ENCODE results near the gene POP7. TPM values are rescaled to one million over a fixed set of nuclear protein-coding genes. Genes with fewer than 3 reads are reported as not detected.
A peak's percentile ranks its signal among the peaks of the same experiment; 100 is the strongest.

Gene POP7
- total and polyA plus RNA-seq, 7 donors: 28.4 to 129 (median 44.4) TPM

- Histone ChIP-seq H3K27ac (no peak overlapping the region), H3K27me3 (ENCODE audit: insufficient read depth in 3 of 3, low read length in 2 of 3) (peaks cover 0 to 6% (median 0%) of the 10 kb centered on the region in 3 donors), H3K4me3 (no peak overlapping the region), H3K4me1 (no peaks in the 10 kb centered on the region), H3K36me3 (ENCODE audit: insufficient read depth in 1 of 2, low read depth in 1 of 2) (no peaks in the 10 kb centered on the region), H3K9me3 (no peaks in the 10 kb centered on the region)
- intact Hi-C loops (cut with DNase I): no loop called here
- 67% methylated on average over 13 of the region's 13 CpGs; no CpG with 5 or more reads in 2 of the 3 donors for WGBS, 3 donors
- TF ChIP-seq CTCF (IDR thresholded peaks at IDR 0.05): no peak
- DNase-seq (no peak), ATAC-seq (no peak)
Measured at GRCh38 chr7:100736671-100737070, 30.8 kb downstream of the POP7 start.

- Histone ChIP-seq H3K4me3 (no peak overlapping the region), H3K4me1 (no peaks in the 10 kb centered on the region), H3K27me3 (ENCODE audit: insufficient read depth in 3 of 3, low read length in 2 of 3) (peaks cover 0 to 9% (median 0%) of the 10 kb centered on the region in 3 donors), H3K36me3 (ENCODE audit: insufficient read depth in 1 of 2, low read depth in 1 of 2) (no peaks in the 10 kb centered on the region), H3K27ac (no peak overlapping the region), H3K9me3 (no peaks in the 10 kb centered on the region)
- intact Hi-C loops (cut with DNase I): no loop called here
- DNase-seq (no peak), ATAC-seq (no peak)
- no peak for TF ChIP-seq CTCF (IDR thresholded peaks at IDR 0.05)
- 91% methylated on average over 6 of the region's 6 CpGs; no CpG with 5 or more reads in 2 of the 3 donors for WGBS, 3 donors
Measured at GRCh38 chr7:100739934-100740333, 34.0 kb downstream of the POP7 start.

- intact Hi-C loops (cut with DNase I): no loop called here
- 86 to 88% (median 88%) methylated on average over 14 of the region's 14 CpGs for WGBS, 3 donors
- no peak for DNase-seq
- ATAC-seq: no peak
- Histone ChIP-seq H3K4me1 (no peaks in the 10 kb centered on the region), H3K4me3 (no peak overlapping the region), H3K27ac (no peak overlapping the region), H3K9me3 (no peaks in the 10 kb centered on the region), H3K27me3 (ENCODE audit: insufficient read depth in 3 of 3, low read length in 2 of 3) (peaks cover 0 to 36% (median 0%) of the 10 kb centered on the region in 3 donors), H3K36me3 (ENCODE audit: insufficient read depth in 1 of 2, low read depth in 1 of 2) (no peaks in the 10 kb centered on the region)
- no peak for TF ChIP-seq CTCF (IDR thresholded peaks at IDR 0.05)
Measured at GRCh38 chr7:100744605-100745004, 38.7 kb downstream of the POP7 start.

GRCh38 chr7:100745184-100745583, 39.3 kb downstream of the POP7 start:
- TF ChIP-seq CTCF (IDR thresholded peaks at IDR 0.05): no peak
- 3 to 19% (median 10%) methylated on average over 22 to 28 of the region's 28 CpGs for WGBS, 3 donors
- DNase-seq: peak in 1 of 2 donors; percentile 31

GRCh38 chr7:100752994-100753393, 47.1 kb downstream of the POP7 start:
- DNase-seq: no peak
- H3K27ac ChIP-seq: no peak overlapping the region
- H3K4me1 ChIP-seq: no peaks in the 10 kb centered on the region
- ATAC-seq: no peak
- H3K4me3 ChIP-seq: no peak overlapping the region
- H3K9me3 ChIP-seq: no peaks in the 10 kb centered on the region
- no peaks in the 10 kb centered on the region for H3K36me3 ChIP-seq (ENCODE audit: insufficient read depth in 1 of 2, low read depth in 1 of 2)
- TF ChIP-seq CTCF (IDR thresholded peaks at IDR 0.05): no peak
- peaks cover 0 to 29% (median 2%) of the 10 kb centered on the region in 3 donors for H3K27me3 ChIP-seq (ENCODE audit: insufficient read depth in 3 of 3, low read length in 2 of 3)
- 78 to 81% (median 81%) methylated on average over 5 of the region's 5 CpGs for WGBS, 3 donors
- intact Hi-C loops (cut with DNase I): no loop called here

More at GRCh38 chr7:100745184-100745583, 39.3 kb downstream of the POP7 start:
- no peaks in the 10 kb centered on the region for H3K9me3 ChIP-seq
- intact Hi-C loops (cut with DNase I): no loop called here
- no peaks in the 10 kb centered on the region for H3K4me1 ChIP-seq
- H3K36me3 ChIP-seq (ENCODE audit: insufficient read depth in 1 of 2, low read depth in 1 of 2): no peaks in the 10 kb centered on the region
- H3K27ac ChIP-seq: no peak overlapping the region
- no peak for ATAC-seq
- H3K4me3 ChIP-seq: no peak overlapping the region
- peaks cover 0 to 37% (median 0%) of the 10 kb centered on the region in 3 donors for H3K27me3 ChIP-seq (ENCODE audit: insufficient read depth in 3 of 3, low read length in 2 of 3)
